ENCODE results near the gene RC3H1. TPM values are rescaled to one million over a fixed set of nuclear protein-coding genes. Genes with fewer than 3 reads are reported as not detected.
"Not testable (repeated sequence)": the region's sequence is repeated elsewhere in the genome, so short reads cannot be mapped to it uniquely, and the experiment has no call there.

RC3H1 gene
- total RNA-seq, 1 donor from 2014 or later, result 22.8 TPM

DNA sequence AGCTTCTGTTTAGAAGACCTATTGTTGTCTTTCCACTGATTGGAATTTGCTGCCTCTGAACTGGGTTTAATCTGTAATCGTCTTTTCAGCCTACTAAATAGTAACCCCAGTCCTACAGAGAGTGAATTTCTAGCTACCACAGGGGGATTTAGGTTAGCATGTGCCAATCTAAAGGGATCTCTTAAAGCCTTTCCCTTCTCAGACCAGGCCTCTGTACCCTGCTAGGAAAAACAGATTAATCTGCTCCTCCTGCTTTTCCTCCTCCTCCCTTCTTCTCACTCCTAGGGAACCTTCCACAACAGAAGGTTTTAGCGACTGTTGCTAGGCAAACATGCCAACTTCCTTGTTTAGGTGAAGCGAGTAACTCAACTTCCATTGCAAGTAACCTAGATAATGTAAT is 1.3 kb upstream of the RC3H1 start:
- DNase-seq (ENCODE audit: extremely low read depth, low read depth, low spot score), result no peak

DNA sequence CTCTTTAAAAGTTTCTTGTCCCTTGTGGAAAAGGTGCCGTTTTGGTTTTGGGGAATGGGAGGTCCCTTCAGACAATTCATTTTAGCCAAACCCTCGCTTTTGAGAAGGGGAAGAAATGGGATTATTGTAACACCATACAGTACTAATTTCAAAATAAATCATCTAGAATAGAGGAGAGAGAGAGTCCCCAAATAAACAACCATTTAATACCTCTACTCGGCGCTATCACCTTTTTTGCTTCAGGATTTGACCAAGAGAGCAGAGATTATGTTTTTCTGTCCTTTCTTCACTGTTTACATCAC is 770 bp upstream of the RC3H1 start:
- no peak for DNase-seq (ENCODE audit: extremely low read depth, low read depth, low spot score)

DNA sequence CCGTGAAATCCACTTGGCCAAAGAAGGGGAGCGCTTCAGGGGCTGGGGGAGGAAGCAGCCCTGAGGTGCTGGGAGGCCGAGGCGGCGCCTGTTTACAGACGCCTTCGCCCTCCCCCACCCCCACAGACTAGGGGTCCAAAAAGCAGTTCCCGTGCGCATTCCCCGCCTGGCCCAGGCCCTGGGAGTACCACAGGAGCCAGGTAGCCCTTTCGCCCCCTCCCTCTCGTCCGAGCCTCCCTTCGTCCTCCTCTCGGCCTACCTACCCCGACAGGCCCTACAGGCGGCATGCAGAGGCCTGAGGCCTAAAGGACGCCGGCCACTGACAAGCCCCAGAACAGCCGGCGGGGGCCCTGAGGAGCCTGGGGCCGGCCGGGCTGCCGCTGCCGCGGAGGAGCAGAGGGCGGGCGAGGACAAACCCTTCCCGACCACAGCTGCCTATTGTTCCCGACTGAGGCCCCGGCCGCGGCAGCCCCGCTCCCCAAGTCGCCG is 522 bp downstream of the RC3H1 start:
- no peak for DNase-seq (ENCODE audit: extremely low read depth, low read depth, low spot score)

DNA sequence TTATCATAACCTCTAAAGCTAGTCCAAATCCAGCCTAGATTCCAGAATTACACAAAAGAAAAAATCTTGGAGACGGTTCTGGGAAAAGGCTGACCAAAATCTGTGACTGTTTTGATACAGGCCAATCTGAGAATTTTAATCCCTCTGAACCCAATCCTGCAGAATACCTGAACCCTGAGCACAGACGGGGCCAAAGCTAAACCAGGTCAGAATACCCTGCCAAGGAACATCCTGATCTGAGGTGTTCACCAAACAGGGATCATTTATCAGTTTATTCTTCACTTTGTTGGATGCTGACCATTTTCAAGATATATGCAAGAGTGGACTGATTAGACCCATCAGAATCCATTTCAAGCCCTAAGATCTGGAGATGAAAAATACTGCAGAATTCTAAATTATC is 3.6 kb downstream of the RC3H1 start:
- DNase-seq (ENCODE audit: extremely low read depth, low read depth, low spot score), result no peak

DNA sequence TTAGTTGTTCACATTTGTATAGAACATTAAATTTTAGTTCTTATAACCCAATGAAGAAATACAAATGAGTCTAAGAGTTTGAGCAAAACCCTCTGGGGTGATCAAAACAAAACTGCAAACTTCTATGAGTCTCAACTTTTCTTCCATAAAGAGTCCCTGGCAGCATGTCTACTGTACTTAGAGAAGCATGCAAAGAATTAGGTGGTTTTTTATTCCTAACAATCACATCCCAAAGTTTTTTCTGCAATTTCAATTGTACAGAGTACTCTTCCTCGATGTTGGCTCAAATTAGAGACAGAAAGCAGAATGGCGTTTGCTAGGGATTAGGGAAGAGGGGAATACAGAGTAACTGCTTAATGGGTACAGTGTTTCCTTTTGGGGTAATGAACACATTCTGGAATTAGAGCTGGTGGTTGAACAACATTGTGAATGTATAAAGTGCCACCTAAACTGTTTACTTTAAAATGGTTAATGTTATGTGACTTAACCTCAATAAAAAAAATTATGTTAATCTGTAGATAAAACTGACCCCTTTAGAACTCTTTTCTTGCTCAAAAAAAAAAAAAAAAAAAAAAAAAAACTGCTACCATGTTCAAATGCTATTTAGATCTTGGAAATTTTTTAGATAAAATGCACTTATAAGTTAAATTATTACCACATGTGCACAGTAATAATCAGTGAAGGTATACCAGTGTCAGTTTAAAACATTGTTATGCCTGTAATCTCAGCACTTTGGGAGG is 4.8 kb downstream of the RC3H1 start:
- DNase-seq (ENCODE audit: extremely low read depth, low read depth, low spot score), result no peak

DNA sequence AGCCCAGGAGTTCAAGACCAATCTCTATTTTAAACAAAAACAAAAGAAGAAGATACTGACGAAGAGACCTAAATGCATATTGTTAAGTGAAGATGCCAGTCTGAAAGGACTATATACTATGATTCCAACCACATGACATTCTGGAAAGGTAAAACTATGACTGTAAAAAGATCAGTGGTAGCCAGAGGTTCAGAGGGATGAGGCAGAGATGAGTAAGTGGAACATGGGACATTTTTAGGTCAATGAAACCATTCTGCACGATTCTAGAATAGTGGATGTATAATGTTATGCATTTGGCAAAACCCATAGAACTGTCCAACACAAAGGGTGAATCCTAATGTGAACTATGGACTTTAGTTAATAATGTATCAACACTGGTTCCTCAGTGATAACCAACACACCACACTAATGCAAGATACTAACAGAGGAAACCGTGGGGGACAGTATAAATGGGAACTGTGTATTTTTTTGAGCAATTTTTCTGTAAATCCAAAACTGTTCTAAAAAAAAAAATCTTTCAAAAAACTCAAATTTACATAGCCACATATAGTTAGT is 8.2 kb downstream of the RC3H1 start:
- DNase-seq (ENCODE audit: extremely low read depth, low read depth, low spot score), result no peak

DNA sequence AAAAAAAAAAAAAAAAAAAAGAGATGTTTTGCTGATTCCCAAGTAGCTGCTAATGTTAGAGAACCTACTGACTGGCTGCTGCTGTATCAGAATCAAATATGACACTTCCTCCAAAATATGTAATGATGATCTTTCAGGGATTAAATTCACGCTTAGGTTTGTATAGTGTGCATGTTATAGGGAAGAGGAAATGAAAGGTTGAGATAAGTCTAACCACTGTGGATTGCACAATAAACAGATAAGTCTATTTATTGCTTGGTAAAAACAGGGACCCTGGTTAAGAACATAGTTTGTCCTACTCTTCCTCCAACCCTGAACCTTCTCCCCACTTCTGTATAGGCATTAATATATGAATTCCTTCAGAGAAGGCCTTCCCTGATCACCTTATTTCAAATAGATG is 13.2 kb downstream of the RC3H1 start:
- no peak for DNase-seq (ENCODE audit: extremely low read depth, low read depth, low spot score)

DNA sequence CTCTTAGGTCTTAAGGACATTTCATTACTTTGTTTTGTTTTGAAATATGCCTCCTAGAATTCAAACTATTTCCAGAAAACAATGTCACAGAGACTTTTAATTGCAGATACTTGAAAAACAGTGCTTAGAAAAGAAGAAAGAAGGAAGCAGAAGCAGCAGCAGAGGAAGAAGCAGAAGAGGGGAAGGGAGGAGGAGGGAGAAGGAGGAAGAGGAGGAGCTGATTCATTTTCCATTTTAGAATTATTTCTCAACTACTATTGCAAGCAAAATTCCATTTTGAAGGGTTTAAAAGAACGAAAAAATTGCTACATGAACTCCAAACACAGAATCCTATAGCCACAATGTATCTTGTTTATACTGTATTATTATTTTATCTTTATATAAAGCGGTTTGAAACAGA is 13.9 kb downstream of the RC3H1 start:
- DNase-seq (ENCODE audit: extremely low read depth, low read depth, low spot score), result no peak

DNA sequence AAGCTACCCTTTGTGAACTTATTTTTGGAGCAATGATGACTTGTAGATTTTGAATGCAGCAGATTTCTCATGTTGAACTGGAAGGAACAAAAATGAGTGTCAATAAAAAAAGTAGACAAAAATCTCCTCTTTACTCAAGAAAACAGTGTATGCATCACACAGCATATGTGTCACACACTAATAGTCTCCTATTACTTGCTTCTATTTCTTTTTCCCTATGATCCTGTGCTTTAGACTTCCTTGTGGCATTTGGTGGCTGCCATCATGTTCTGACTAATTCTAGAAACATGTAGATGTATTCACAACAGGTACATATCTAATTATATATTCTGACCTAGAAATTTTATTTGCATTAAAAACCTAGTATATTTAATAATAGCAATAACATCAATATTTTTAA is 14.3 kb downstream of the RC3H1 start:
- no peak for DNase-seq (ENCODE audit: extremely low read depth, low read depth, low spot score)

DNA sequence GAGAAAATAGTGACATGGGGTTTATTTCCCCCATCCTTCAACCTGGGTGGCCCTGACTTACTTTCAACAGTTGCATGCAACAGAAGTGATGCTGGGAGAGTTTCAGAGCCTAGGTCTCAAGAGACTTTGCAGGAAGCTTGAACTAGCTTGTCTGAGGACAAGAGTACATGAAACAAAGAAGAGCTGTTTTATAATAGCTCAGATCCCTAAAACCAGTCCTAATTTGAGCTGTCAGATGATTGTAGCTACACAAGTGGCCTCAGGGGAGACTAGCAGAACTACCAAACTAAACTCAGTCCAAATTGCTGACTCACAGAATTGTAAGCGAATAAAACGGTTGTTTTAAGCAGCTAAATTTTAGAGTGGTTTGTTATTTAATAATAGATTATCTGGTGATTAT is 17.1 kb downstream of the RC3H1 start:
- no peak for DNase-seq (ENCODE audit: extremely low read depth, low read depth, low spot score)

DNA sequence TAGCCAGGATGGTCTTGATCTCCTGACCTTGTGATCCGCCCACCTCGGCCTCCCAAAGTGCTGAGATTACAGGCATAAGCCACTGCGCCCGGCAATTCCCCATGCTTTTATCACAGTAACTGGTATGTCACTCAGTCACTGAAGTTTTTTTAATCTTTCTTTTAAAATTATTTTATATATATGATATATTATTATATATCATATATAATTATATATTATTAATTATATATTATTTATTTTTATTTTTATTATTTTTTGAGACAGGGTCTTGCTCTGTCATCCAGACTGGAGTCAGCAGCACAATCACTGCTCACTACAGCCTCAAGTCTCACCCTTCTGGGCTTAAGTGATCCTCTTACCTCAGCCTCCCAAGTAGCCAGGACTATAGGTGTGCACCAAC is 18.3 kb downstream of the RC3H1 start:
- DNase-seq (ENCODE audit: extremely low read depth, low read depth, low spot score), result no peak

DNA sequence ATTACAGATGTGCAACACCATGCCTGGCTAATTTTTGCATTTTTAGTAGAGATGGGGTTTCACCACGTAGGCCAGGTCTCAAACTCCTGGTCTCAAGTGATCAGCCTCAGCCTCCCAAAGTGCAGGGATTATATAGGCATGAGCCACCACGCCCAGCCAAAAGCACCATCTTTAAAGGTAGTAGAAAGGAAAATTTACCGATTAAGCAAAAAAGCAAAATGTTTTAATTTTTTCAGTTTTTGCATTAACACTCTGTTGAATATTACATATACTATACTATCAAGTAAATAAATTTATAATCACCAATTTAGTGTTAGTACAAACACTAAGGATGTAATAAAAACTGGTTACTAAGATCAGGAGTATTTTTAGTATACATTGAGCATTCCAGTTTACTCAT is 20.6 kb downstream of the RC3H1 start:
- no peak for DNase-seq (ENCODE audit: extremely low read depth, low read depth, low spot score)

DNA sequence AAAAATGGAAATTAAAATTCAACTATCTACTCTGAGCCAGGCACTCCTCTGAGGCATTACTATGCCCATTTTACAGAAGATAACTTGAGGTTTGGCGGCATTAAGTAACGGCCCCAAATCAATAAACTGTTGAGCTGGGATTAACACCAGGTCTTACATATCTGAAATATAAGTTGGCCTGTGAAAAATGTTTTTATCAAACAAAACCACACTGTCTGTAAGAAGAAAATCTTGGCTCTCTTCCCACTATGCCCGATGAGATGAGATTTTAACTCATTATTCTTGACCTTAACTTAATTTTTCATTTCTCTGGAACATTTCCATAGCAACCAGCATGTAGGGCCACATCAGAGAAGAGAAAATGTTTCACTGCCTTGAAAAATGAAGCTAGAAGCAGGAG is 21.8 kb downstream of the RC3H1 start:
- DNase-seq (ENCODE audit: extremely low read depth, low read depth, low spot score), result no peak

DNA sequence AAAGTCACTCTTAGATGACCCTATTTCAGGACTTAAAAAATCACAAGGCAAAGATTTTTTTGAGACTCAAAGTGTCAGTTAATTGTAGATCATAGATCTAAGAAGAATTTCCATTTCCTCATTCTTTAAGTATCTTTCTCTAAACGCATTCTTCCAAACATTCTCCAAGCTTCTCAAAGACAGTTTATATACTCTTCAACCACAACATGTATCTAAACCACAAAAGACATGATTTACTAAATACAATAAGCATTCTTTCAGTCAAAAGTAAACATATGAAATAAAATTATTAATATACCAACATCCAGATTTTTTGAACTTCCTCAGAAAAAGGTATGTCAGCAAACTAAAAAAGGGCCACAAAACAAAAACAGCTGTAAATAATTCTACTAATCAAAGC is 24.4 kb downstream of the RC3H1 start:
- DNase-seq (ENCODE audit: extremely low read depth, low read depth, low spot score), result no peak

DNA sequence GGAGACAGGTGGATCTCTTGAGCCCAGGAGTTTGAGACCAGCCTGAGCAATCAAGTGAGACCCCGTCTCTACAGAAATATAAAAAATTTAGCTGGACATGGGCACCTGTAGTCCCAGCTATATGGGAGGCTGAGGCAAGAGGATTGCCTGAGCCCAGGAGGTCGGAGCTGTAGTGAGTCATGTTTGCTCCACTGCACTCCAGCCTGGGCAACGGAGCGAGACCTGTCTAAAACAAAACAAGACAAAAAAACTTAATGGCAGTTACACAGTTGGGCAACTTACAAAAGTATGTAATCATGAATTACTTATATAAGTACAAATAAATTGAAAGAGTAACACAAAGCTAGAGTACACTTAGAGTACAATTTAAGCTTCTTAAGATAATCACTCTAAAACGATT is 25.2 kb downstream of the RC3H1 start:
- DNase-seq (ENCODE audit: extremely low read depth, low read depth, low spot score), result no peak

DNA sequence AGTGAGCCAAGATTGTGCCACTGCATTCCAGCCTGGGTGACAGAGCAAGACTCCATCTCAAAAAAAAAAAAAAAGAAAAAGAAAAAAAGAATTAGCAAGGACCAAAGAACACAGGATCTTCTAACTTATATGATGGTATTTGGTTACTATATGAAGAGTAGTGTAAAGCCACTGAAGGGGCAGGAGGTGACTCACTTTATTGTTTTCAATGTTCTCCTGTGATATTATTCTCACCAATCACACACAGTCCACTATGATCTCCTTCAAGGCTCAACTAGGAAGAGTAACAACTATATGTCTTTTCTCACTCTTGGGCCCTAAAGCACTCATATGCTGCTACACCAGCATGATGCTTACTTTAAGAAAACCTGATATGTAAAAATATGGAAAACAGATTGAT is 26.7 kb downstream of the RC3H1 start:
- no peak for DNase-seq (ENCODE audit: extremely low read depth, low read depth, low spot score)

DNA sequence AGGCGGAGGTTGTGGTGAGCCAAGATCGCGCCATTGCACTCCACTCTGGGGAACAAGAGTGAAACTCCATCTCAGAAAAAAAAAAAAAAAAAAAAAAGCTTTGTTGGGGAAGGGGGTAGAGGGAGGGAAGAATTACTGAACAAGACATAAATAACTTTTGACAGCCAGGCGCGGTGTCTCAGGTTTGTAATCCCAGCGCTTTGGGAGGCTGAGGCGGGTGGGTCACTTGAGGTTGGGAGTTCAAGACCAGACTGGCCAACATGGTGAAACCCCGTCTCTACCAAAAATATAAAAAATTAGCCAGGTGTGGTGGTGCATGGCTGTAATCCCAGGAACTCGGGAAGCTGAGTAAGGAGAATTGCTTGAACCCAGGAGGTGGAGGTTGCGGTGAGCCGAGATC is 28.2 kb downstream of the RC3H1 start:
- not testable (repeated sequence) for DNase-seq (ENCODE audit: extremely low read depth, low read depth, low spot score)

DNA sequence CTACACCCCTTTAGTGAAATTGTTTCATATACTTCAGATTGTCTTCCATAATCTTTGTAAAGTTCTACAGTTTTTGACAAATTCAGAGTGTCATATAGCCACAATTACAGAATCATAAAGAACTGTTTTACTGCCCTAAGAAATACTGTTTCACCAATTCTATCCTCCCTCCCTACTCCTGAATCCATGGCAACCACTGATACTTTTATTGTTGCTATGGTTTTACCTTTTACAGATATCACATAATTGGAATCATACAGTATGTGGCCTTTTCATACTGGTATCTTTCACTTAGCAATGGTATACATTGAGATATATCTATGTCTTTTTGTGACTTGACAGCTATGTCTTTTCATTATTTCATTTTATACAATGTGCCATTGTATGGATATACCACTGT is 34.1 kb downstream of the RC3H1 start:
- no peak for DNase-seq (ENCODE audit: extremely low read depth, low read depth, low spot score)

DNA sequence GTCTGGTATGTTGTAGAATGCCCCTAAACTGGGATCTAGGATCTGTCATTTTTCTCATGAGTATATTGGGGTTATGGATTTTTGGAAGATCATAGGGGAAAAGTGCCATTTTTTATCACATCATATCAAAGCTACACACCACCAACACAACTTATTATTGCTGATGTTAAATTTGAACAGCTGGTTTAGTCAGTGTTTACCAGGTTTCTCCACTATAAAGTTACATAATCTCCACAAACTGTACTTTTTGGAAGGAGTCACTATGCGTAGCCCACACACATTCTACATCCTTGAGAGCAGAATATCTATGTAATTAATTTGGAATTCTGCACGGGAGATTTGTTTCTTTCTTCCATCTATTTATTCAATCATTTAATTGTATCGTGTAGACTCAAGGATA is 35.2 kb downstream of the RC3H1 start:
- no peak for DNase-seq (ENCODE audit: extremely low read depth, low read depth, low spot score)

DNA sequence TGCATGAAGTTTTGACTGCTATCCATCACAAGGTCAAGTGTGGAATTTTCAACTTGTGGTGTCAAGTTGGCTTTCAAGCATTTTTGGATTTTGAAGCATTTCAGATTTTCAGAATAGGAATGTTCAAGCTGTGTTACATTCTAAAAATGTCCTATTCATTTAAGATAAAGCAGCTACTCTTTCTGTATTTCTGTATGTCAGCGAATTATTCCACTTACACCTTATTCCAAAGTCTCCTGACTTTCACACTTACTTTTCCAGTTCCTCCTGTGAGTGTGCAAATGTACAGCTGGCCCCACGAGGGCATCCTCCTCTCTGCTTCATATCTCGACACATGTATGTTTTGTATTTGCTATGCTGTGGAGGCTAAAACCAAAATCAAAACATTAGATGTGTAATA is 51.9 kb downstream of the RC3H1 start:
- no peak for DNase-seq (ENCODE audit: extremely low read depth, low read depth, low spot score)

DNA sequence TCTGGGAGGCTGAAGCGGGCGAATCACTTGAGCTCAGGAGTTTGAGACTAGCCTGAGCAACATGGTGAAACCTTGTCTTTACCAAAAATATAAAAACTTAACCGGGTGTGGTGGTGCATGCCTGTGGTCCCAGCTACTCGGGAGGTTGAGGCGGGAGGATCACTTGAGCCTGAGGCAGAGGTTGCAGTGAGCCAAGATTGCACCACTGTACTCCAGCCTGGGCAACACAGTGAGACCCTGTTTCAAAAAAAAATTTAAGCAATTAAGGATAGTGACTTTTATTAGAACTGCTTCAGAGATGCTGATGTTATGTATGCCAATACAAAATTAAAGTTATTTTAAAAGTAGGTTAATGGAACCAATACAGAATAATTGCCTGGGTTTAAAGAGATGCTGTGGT is 56.3 kb downstream of the RC3H1 start:
- DNase-seq (ENCODE audit: extremely low read depth, low read depth, low spot score), result not testable (repeated sequence)

DNA sequence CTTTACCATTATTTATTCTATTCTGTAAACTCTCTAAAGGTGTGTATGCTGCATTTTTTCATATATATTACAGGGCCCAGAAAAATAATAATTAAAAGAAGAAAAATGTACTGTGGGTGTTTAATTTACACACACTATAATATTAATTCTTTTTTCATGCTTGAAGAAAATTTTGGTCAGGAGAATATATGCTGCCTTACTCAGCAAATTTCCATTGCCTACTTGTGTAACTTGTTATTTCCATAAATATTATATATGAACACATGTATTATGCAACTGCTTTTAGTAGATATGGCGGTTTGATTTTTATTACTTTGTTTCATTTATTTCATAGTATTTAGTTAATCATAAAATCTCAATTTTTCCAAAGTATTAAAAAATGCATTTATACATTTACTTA is 58.7 kb downstream of the RC3H1 start:
- no peak for DNase-seq (ENCODE audit: extremely low read depth, low read depth, low spot score)

DNA sequence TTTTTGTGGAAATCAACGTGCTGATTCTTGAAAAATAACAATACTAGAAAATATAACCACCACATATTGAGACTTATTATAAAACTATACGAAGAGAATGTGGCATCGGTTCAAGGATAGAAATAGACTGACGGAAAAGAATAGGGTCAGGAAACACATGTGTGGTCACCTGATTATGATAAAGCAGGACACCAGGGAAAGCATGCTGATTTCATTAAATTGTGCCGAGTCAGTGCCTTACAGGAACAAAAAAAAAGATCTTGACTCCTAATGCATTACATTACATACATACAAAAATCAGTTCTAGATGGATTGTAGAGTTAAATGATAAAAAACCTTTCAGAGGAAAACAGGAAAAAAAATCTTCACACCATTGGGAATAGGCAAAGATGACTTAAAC is 61.5 kb downstream of the RC3H1 start:
- no peak for DNase-seq (ENCODE audit: extremely low read depth, low read depth, low spot score)

All from glomerular endothelial cell (primary cell).